ENCODE measurements around the gene CDC42EP2.

Gene CDC42EP2

DNA sequence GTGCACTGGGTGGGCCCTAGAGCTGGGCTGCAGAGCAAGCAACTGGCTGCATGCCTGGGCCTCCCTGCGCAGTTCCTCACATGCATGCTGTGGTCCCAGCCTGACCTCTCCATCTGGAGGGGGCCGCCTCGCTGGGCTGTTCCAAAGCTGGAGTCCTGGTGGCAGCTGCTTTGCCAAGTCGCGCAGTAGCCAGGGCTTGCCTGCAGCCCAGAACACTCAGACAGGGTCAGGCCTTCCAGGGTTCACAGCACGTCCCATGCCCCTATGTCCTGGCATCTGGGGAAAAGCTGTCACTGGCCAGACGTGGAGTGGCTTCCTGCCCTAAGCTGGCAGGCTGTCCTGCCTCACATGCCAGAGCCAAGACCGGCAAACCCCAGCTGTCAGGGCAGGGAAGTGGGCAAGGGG lies 16.5 kb upstream of the CDC42EP2 start:
- no peak for DNase-seq

DNA sequence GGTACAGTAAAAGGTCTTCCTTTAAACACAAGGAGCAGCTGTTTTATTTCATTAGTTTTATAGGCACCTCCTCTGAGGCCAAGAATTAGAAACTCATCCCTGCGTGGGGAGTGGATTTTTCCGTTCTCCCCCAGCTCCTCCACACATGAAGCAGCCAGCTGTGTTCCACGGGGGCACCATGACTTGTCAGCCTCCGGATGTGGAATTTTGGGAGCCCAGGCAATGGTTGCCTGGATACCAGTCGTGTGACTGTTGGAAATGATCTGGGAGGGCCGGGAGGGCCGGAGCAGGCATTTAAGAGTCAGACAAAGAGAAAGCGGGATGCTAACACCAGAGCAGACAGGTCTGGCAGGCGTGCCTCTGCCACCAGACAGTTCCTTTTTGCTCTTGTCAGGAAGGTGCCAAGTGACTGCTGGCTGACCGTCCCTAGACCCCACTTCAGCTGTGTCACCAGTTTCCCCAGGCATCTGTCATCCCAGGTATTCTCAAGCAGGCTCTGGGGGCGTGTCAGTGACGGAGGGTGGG lies 15.9 kb upstream of the CDC42EP2 start:
- no peak for DNase-seq

DNA sequence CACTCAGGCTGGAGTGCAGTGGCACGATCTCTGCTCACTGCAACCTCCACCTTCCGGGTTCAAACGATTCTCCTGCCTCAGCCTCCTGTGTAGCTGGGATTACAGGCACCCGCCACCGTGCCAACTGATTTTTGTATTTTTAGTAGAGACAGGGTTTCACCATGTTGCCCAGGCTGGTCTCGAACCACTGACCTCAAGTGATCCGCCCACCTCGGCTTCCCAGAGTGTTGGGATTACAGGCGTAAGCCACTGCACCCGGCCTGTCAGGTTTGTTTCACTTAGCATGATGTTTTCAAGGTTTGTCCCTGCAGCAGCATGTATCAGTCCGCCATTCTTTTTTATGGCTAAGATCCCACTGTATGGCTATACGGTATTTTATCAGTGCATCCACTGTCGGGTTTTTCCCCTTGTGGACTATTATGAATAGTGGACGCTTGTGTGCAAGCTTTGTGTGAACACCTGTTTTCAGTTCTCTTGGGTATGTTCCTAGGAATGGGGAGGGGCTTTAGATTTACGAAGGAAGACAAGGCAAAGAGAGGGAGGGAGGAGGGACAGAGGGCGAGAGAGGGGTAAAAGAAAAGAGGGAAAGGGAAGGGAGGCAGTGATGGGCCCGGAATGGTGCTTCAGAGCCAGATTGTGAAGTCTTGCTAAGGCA lies 13.9 kb upstream of the CDC42EP2 start:
- DNase-seq = no peak

DNA sequence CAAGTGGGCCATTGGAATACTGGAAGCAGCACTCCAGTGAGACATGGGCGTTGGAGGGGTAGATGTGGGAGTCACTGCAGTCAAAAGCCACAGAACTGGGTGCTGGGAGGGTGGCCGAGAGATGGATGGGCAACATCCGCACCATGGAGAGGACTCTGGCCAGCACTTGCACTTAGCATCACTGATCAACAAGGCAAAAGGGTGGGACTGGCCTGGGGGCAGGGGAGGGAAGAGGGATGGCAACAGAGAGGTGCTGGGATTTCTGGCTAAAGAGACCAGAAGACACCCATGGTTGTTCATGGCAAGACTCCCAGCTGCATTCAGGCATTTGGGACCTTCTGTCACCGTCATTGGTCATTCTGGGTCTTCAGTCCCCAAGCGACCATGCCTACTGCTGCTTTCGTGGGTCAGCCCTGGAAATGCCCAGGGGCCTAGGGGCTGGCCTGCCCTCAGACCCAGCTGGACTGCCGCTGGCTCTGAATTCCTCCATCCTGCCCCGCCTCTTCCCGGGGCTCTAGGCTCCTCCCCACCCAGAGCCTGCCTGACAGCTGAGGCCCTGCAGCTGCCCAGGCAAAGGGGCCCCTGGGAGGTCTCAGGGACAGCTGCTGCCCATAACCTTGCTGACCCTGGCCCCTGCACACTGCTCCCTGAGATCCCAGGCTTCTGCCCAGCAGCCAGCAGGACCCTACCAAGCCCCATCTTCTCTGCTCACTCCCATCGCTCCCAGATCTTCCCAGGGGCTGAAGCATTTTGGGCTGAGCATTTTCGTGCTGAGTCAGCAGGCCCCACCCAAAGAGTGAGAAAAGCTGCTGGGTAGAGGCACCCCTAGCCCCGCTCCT lies 13.0 kb upstream of the CDC42EP2 start:
- DNase-seq = peak in 1 of 3 donors; percentile 13

DNA sequence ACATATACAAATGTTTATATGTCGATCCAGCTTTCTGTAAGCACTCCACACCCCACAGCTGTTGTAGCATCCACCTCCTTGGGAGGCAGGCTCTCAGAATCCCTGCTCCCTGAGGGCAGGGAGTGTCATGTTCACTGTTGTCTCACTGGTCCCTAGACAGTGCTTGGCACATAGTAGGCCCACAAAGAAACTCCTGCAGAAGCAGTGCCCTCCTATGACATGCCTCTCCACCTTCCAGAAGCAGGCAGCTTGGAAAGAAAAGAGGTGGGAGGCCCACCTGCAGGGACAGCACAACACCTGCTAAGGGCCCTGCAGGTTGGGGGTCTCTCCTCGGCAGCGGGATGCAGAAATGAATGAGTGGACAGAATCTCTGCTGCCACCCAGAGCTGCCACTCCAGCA lies 11.1 kb upstream of the CDC42EP2 start:
- no peak for DNase-seq

DNA sequence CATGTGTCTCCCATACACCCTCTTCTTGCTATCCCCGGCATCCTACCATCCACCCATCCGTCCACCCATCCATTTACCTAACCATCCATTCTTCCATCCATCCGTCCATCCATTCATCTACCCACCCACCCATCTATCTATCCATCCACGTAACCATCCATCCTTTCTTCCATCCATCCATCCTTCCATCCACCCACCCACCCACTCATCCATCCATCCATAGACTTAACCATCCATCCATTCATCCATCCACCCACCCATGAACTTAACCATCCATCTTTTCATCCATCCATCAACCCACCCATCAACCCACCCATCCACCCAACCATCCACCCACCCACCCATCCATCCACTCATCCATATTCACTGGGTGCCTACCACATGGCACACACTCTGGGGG lies 10.6 kb upstream of the CDC42EP2 start:
- no peak for DNase-seq

DNA sequence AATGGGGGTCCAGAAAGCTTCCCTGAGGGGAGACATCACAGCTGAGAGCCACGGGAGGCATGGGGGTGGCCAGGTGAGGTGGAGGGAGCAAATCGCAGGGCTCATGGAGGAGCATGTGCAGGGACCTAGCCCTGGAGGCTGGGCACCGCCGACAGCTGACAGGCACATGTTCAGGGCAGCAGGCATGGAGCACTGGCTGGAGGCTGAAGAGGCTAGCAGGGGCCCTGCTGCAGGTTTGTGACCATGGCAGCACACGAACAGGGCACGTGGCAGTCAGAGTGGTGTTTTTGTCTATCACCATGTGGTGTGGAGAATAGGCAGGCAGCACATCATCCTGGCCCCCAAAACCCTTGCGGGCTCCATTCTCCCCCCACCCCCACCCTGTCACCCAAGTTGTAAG lies 10.1 kb upstream of the CDC42EP2 start:
- no peak for DNase-seq

DNA sequence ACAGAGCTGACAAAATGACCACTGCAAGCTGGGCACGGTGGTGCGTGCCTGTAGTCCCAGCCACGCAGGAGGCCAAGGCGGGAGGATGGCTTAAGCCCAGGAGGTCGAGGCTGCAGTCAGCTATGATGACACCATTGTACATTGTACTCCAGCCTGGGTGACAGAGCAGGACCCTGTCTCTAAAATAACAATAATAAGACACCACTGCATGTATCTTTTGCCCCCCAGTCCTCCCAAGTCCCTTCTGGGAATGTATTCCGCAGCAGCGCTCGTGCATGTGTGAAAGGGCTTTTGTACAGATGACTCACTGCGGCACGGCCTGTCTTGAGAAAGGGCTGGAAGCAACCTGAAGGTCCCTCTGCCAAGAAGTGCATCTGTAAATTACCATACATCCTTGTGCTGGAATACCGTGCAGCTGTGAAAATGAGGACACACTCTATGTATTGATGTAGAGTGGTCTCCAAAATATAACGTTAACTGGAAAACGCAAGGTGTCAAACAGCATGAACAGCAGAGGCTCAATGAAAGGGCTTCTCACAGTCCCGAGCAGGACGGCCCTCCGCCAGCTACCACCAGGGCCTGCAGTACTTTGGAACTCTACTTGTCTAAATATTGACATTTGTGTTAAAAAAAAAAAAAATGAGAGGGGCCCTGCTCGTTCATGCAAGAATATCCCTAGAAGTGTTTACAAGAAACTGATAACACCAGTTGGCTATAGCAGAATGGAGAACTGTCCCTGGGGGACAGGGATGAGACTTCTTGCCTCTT lies 9.0 kb upstream of the CDC42EP2 start:
- no peak for DNase-seq

DNA sequence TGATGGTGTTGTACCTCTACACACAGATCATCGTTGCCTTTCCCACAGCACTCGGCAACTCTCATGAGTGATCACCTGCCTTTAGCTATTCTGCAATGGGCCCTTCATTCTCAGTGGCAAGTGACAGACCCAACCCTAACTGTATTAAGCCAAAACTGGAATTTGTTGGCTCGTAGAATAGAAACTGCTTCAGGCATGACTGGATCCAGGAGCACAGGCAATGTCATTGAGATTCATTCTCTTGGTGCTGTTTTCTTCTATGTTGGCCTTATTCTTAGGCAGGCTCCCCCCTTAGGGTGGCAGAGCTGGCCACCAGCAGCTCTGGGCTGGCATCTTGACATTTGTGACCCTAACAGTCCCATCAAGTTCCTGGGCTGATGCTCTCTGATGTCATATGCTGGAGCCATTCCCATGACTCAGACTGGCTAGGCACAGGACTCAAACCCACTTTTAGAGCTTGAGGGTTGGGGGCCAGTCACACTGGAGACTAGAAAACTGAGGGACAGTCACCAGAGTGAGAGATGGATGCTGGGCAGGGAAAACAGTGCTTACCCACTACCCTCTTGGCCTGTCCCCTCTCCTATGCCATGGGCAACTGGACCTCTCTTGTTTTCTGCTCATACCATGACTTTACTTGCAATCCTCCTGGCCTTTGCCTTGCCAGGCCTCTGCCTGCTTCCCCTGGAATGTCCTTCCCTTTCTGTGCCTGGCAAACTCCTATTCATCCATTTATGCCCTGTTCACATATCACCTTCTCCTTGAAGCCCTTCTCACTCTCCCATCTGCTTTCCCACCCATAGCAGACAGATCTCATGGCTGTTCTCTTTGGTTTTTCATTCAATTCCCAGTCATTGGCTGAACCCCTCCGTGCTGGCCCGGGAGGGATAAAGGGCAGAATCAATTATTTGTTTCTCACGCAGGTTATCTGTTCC lies 7.1 kb upstream of the CDC42EP2 start:
- peak; percentile 66 to 83 (median 73) for DNase-seq

DNA sequence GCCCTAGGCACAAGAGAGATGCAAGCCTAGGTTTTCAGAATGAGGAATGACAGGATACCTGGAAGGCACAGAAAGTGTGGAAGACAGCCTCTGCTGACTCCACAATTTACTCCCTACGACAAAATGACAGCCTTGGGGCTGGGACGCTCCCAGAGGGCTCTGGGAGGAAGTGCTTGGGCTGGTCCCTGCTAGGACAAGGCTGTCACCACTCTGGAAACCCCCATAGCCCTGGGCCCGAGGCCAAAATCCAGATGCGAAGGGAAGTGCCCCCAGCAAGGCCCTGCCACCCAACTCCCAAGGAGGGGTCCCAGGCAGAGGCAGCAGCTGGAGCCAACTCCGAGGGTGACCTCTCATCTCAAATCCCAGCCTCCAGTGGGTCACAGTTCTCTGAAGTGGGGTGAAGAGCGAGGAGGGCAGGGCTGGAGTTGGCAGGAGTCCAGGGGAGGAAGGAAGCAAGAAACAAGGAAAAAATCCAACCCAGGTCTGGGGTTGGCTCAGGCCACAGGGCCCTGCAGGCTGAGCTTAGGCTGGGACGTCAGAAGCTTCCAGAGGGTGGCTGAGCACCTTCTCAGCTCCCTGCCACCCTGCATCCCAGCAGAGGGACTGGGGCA lies 6.3 kb upstream of the CDC42EP2 start:
- peak; percentile 93 to 96 (median 95) for DNase-seq

DNA sequence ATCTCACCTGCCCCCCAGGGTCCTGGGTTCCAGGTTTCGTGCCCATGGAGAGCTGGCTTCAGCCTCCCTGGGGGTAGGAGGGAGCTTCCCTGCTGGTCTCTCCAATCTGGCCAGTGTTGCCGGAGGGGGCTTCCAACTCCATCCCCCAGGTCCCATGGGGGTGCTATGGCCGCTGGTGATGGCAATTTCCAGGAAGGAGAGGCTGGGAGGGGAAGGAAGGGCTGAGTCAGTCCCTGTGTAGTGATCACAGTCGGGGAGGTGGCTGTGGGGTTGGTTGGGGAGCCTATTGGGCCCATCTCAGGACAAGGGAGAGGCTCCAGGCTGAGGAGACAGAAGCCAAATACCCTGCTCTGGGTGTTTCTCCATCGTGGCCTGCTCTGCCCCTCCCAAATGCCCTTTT lies 5.7 kb upstream of the CDC42EP2 start:
- peak; percentile 52 to 69 (median 66) for DNase-seq

DNA sequence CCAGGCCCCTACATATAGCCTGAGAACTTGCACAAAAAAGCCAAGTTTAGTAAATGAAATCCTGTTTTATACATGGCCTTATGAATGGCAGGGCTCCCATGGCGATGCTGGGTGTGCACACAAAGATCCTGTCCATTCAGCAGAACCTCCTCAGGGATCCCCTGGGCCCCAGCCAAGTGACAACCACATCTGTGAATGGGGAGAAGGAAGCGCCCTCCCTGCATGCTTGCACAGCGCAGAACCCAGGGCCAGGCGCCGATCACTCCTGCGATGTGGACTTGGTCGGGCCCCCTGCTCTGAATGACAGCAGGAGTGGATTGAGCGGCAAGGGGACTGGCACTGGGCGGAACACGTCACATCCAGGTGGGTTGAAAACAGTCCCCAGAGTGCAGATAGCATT lies 4.5 kb upstream of the CDC42EP2 start:
- DNase-seq = peak in 1 of 3 donors; percentile 54

DNA sequence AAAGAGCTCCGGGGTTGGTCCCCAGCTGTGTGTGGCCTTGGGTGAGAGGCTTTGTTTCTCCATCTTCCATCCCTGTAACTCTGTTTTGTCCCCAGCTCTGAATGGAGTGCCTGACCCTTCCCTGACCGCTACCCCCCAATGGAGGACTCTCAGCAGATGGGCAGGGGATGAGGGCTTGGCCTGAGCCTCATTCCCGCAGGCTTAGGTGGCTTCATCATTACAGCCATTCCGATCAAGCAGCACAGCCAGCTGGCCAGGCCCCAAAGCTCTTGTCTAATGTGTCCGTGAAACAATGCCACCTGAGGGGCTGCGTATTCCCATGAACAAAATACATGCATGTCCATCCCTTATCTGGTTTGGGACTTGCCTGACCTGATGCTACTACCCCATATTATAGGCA lies 3.9 kb upstream of the CDC42EP2 start:
- DNase-seq = no peak

DNA sequence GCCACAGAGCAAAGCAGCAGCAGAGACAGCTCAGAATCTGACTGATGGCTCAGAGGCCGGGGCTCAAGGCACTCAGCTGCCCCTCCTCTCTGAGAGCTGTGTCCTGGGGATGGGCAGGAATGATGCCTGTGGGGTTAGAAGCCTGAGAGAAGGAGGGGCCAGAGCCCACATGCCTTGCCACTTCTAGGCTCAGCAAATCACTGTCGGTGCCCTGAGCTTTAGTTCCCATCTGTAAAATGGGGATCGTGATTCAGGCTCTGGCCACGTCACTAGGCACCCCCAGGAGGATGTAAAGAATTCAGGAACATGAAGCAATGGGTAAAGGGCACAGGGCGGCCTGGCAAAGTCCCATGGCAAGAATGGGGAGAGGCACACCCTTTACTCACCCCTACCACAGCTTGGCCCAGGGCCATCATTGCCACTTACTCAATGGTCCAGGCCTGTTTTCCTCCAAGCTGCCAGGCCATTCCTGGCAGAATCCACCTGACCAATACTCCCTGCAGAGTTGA lies 3.4 kb upstream of the CDC42EP2 start:
- DNase-seq = peak; percentile 63 to 74 (median 70)

DNA sequence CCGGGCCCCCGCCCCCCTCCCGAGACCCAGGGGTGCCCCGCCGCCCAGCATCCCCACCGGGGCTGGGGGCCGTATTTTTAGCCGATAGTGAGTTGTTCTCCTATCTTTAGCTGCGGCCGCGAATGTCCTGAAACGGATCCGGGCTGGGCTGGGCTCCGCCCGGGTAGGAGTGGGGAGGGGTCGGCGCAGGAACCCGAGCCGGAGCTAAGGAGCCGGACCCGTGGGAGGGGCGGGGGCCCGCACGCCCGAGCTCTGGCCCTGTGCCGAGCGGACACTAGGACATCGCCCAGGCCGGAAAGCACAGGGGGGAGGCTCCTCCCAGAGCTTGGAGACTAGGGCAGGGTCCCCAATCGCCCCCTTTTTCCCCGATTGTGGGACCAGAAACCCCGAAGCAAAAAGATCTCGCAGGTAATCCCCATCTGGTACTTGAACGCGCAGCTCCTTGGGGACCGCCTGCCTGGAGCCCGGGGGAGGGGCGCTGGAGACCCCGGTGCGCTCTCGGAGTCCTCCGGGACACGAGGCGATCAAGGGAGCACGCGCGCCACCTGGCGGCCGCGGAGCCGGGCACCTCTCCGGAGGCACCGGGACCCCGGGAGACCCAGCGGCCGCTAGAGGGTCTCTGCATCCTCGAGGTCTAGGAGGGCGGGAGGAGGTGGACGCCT lies 669 bp downstream of the CDC42EP2 start:
- peak; percentile 72 to 91 (median 83) for DNase-seq

DNA sequence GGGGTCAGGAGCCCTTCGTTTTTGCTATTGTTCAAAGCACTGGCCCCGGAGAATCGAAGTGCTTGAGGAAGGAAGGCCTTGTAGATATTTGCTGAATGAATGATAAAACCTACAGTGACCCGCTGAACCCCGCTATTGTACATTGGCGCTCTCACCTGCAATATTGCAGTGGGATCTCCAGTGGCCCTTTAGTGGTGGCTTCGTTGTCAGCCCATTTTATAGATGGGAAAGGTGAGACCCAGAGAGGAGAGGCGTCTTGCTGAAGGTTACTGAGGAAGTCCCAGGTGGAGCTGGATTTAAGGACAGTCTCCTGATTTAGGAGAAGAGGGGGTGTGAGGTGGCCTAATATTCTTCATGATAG lies 1.2 kb downstream of the CDC42EP2 start:
- DNase-seq = no peak

DNA sequence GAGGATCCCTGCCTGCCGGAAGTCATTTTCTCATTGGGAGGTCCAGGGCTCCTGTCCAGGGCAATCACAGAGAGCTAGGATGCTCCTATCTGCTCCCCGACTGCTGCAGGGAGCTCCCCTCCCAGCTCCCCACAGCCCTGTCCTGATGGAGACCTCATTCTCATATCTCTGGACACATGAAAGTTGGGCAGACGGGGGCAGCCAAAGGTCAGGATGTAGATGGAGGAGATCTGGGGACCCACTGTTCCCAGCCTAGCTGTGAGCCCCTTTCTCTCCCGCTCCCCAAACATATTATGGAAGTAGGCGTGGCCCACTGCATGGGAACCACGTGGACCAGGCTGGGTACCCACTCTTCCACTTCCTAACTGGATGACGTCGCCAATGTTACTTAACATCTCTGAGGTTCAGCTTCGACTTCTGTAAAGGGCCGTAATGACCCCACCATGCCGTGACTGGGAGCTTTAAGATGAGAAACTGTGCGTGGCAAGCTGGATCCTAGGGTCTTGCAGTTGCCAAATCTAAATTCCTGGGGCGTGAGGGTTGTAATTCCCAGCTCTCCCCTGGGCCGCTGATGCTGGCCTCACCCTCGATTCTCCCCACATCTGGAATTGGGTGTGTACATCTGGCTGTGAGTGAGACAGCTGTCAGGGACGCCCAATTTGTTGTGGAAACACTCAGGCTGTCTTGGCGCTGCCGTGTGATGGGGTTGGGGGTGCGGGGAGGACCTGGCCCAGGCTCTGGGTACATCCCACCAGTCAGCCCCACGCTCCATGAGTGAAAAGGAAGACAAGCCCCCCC lies 1.8 kb downstream of the CDC42EP2 start:
- peak; percentile 82 to 87 (median 86) for DNase-seq

DNA sequence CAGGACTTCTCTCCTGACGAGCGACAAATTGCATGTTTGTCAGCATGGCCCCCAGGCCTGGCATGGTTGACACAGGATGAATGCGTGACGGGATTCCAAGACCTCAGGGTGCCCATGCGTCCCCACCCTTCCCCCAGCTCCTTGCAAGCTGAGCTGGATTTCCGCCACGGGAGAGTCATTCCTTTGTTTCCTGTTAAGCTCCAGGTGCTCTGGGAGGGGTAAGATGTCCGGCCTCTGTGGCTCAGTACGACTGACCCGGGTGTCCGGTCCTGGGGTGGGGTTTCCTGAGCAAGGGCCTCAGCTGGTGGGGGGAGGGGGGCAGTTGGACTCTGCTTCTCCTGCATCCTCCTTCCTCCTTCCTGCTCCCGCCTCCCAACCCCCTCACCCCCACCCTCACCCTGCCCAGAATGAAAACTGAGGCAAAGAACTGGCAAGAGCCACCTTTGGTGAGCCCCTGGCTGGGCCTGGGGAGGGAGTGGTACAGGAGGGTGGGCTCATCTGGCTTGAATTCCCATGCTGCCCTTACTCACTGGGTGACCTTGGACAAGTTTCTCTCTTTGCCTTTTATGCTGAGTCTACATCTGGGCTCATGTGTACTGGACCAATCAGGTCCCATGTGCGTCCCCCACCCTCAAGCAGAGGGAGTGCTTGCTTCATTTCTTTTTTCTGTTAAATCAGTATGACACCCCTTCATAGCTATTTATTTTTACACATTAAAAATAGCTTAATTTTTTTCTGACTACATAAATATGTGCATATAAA lies 2.5 kb downstream of the CDC42EP2 start:
- no peak for DNase-seq

DNA sequence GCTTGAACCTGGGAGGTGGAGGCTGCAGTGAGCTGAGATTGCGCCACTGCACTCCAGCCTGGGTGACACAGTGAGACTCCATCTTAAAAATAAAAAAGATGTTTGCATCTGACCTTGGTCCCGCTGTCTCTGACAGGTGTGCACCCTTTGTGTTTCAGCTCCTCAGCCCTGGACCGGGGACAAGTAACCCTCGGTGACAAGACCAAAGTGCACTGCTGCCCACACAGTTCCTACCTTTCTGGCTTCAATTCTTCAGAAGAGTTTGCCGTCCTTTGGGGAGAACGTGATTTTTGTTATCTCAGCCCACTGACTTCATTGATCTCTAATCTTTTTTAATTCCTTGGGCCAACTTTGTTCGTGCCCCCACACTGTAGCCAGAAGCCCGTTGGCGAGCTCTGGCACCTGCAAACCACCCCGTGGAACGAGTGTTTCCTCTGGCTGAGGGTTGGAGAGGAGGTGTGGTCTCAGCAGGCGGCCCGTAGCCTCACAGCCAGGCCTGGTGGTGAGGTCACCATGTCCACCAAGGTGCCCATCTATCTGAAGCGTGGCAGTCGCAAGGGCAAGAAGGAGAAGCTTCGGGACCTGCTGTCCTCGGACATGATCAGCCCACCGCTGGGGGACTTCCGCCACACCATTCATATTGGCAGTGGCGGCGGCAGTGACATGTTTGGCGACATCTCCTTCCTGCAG lies 5.9 kb downstream of the CDC42EP2 start:
- DNase-seq = no peak

Measured in suppressor macrophage treated with lipopolysaccharide for 1 hour (primary cell).